Measurements from ENCODE around the gene SLC25A30. TPM values are rescaled to one million over a fixed set of nuclear protein-coding genes. Genes with fewer than 3 reads are reported as not detected.

Gene SLC25A30
- total and polyA plus RNA-seq, 2 of the 13 experiments (the other 11 are each of a cell fraction or from before 2014, with no cell fraction given): 19.6 to 22.5 TPM

GRCh38 chr13:45447050-45447661, 29.0 kb upstream of the SLC25A30 start (continued):
- TF ChIP-seq, protein P1, sequence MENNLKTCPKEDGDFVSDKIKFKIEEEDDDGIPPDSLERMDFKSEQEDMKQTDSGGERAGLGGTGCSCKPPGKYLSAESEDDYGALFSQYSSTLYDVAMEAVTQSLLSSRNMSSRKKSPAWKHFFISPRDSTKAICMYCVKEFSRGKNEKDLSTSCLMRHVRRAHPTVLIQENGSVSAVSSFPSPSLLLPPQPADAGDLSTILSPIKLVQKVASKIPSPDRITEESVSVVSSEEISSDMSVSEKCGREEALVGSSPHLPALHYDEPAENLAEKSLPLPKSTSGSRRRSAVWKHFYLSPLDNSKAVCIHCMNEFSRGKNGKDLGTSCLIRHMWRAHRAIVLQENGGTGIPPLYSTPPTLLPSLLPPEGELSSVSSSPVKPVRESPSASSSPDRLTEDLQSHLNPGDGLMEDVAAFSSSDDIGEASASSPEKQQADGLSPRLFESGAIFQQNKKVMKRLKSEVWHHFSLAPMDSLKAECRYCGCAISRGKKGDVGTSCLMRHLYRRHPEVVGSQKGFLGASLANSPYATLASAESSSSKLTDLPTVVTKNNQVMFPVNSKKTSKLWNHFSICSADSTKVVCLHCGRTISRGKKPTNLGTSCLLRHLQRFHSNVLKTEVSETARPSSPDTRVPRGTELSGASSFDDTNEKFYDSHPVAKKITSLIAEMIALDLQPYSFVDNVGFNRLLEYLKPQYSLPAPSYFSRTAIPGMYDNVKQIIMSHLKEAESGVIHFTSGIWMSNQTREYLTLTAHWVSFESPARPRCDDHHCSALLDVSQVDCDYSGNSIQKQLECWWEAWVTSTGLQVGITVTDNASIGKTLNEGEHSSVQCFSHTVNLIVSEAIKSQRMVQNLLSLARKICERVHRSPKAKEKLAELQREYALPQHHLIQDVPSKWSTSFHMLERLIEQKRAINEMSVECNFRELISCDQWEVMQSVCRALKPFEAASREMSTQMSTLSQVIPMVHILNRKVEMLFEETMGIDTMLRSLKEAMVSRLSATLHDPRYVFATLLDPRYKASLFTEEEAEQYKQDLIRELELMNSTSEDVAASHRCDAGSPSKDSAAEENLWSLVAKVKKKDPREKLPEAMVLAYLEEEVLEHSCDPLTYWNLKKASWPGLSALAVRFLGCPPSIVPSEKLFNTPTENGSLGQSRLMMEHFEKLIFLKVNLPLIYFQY (CRISPR knock-in tag; IDR thresholded peaks at IDR 0.05; ENCODE audit: borderline replicate concordance): no peak
- TF ChIP-seq GLMP (CRISPR knock-in tag; IDR thresholded peaks at IDR 0.05; ENCODE audit: borderline replicate concordance) (no peak), ZNF331 (CRISPR knock-in tag; IDR thresholded peaks at IDR 0.05) (peak; percentile 79; the same call in 1 of the 2 replicates), TBX3 (IDR thresholded peaks at IDR 0.05; ENCODE audit: borderline replicate concordance) (no peak), FOXK1 (CRISPR knock-in tag; IDR thresholded peaks at IDR 0.05; ENCODE audit: borderline replicate concordance, low read depth) (peak; percentile 84; the same call in 1 of the 2 replicates), NCOR1 (IDR thresholded peaks at IDR 0.05; ENCODE audit: borderline replicate concordance, low read length) (peak; percentile 75; the same call in 1 of the 2 replicates), ATF2 (CRISPR knock-in tag; IDR thresholded peaks at IDR 0.05) (peak; percentile 93), ZNF766 (CRISPR knock-in tag; IDR thresholded peaks at IDR 0.05; ENCODE audit: borderline replicate concordance) (no peak), SP5 (CRISPR knock-in tag; IDR thresholded peaks at IDR 0.05; ENCODE audit: borderline replicate concordance, low read depth) (peak; percentile 34; the same call in 1 of the 2 replicates), POLR2AphosphoS2 (IDR thresholded peaks at IDR 0.05; ENCODE audit: low read depth, low read length) (no peak)
- TF ChIP-seq, protein P2, sequence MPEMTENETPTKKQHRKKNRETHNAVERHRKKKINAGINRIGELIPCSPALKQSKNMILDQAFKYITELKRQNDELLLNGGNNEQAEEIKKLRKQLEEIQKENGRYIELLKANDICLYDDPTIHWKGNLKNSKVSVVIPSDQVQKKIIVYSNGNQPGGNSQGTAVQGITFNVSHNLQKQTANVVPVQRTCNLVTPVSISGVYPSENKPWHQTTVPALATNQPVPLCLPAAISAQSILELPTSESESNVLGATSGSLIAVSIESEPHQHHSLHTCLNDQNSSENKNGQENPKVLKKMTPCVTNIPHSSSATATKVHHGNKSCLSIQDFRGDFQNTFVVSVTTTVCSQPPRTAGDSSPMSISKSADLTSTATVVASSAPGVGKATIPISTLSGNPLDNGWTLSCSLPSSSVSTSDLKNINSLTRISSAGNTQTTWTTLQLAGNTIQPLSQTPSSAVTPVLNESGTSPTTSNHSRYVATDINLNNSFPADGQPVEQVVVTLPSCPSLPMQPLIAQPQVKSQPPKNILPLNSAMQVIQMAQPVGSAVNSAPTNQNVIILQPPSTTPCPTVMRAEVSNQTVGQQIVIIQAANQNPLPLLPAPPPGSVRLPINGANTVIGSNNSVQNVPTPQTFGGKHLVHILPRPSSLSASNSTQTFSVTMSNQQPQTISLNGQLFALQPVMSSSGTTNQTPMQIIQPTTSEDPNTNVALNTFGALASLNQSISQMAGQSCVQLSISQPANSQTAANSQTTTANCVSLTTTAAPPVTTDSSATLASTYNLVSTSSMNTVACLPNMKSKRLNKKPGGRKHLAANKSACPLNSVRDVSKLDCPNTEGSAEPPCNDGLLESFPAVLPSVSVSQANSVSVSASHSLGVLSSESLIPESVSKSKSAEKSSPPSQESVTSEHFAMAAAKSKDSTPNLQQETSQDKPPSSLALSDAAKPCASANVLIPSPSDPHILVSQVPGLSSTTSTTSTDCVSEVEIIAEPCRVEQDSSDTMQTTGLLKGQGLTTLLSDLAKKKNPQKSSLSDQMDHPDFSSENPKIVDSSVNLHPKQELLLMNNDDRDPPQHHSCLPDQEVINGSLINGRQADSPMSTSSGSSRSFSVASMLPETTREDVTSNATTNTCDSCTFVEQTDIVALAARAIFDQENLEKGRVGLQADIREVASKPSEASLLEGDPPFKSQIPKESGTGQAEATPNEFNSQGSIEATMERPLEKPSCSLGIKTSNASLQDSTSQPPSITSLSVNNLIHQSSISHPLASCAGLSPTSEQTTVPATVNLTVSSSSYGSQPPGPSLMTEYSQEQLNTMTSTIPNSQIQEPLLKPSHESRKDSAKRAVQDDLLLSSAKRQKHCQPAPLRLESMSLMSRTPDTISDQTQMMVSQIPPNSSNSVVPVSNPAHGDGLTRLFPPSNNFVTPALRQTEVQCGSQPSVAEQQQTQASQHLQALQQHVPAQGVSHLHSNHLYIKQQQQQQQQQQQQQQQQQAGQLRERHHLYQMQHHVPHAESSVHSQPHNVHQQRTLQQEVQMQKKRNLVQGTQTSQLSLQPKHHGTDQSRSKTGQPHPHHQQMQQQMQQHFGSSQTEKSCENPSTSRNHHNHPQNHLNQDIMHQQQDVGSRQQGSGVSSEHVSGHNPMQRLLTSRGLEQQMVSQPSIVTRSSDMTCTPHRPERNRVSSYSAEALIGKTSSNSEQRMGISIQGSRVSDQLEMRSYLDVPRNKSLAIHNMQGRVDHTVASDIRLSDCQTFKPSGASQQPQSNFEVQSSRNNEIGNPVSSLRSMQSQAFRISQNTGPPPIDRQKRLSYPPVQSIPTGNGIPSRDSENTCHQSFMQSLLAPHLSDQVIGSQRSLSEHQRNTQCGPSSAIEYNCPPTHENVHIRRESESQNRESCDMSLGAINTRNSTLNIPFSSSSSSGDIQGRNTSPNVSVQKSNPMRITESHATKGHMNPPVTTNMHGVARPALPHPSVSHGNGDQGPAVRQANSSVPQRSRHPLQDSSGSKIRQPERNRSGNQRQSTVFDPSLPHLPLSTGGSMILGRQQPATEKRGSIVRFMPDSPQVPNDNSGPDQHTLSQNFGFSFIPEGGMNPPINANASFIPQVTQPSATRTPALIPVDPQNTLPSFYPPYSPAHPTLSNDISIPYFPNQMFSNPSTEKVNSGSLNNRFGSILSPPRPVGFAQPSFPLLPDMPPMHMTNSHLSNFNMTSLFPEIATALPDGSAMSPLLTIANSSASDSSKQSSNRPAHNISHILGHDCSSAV (CRISPR knock-in tag; IDR thresholded peaks at IDR 0.05; ENCODE audit: borderline replicate concordance): no peak

All from HepG2 (cell line).